IPS DF 19.7 (cell line): ENCODE data around the gene YBEY.
A peak's percentile ranks its signal among the peaks of the same experiment; 100 is the strongest.
"Not testable (repeated sequence)": the region's sequence is repeated elsewhere in the genome, so short reads cannot be mapped to it uniquely, and the experiment has no call there.

Source experiments
- DNase-seq: peaks from one replicate; pipeline ENCODE4 v3.0.0-alpha.2; 2013; ENCODE audit warnings: low read depth, low spot score

YBEY gene

DNA sequence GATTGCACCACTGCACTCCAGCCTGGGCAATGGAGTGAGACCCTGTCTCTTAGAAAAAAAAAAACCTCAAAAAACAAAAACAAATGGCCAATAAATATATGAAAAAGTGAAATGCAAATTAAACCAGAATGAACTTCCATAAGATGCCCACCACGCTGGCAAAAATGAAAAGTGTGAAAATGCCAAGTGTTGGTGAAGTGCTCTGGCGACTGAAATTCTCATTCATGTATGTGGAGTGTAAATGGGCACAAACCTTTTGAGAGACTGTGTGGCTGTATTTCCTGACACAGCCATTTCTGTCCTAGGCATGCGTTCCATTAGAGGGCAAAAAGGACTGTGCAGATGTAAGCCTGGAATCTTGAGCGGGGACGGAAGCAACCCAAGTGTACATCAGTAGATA, 18.3 kb downstream of the YBEY start:
- DNase-seq, result no peak

DNA sequence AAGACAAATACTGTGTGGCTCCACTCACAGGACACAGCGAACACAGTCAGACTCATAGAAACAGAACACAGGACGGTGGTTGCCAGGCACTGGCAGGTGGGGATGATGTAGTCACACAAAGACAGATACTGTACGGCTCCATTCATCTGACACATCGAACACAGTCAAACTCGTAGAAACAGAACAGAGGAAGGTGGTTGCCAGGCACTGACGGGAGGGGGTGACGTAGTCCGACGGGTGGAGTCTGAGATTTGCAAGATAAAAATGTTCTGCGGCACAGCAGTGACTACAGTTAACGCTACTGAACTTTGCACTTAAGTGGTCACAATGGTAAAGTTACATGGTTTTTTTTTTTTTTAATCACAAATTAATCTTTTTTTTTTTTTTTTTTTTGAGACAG, 18.8 kb downstream of the YBEY start:
- no peak for DNase-seq

- no peak for DNase-seq
These were observed 21.5 kb downstream of the YBEY start for GRCh38 chr21:46307625-46308024.

GRCh38 chr21:46308431-46308830, 22.3 kb downstream of the YBEY start:
- DNase-seq, result no peak

GRCh38 chr21:46310260-46310659, 24.1 kb downstream of the YBEY start:
- DNase-seq, result not testable (repeated sequence)

DNA sequence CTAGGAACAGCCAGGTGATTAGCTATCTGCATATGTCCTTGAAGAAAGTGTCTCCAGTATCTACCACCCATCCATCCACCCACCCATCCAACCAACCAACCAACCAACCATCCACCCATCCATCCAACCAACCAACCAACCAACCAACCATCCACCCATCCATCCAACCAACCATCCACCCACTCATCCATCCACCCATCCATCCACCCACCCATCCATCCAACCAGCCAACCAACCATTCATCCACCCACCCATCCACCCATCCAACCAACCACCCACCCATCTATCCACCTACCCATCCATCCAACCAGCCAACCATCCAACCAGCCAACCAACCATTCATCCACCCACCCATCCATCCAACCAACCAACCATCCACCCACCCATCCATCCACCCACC, 25.4 kb downstream of the YBEY start:
- no peak for DNase-seq

GRCh38 chr21:46312949-46313348, 26.8 kb downstream of the YBEY start:
- DNase-seq, result no peak

- no peak for DNase-seq
These were observed 28.4 kb downstream of the YBEY start for GRCh38 chr21:46314441-46315020.

- DNase-seq, result no peak
These were observed 30.7 kb downstream of the YBEY start for GRCh38 chr21:46316708-46317324.

DNA sequence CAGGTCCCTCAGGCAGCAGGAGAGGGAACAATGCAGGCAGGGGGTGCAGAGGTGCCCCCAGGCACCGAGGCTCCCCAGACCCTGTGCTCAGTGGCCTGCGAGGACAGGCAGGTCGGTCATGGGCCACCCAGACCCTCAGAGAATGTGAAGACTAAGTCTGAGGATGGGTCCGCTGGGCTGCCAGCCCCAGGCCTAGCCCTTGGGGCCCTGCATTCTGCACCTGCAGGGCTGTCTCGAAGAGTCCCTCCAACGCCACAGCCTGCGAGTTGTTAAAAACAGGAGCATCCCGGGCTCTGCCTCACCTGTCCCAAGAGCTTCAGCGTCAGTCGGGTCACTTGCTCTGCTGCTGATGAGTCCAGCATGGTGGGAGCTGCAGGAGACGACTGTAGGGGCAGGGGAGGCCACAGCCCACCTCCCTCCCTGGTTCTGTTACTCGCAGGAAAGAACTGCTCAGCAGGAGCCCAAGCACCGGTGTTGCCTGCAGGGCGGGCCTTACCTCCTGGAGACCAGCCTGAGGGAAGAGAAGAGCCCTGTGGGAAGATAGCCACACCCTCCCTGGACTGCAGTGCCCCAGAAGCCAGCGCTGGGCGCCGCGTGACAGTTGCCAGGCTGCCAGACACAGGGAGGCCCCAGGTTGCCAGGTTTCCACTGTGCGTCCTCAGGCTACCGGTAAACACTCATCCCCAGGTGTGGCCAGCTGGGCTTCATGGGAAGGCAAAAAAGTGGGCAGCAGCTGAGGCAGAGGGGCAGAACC, 31.7 kb downstream of the YBEY start:
- no peak for DNase-seq

- no peak for DNase-seq
These were observed 32.3 kb downstream of the YBEY start for GRCh38 chr21:46318464-46318845.

- no peak for DNase-seq
These were observed 33.0 kb downstream of the YBEY start for GRCh38 chr21:46319186-46319585.

- no peak for DNase-seq
These were observed 34.2 kb downstream of the YBEY start for GRCh38 chr21:46320331-46320801.

DNA sequence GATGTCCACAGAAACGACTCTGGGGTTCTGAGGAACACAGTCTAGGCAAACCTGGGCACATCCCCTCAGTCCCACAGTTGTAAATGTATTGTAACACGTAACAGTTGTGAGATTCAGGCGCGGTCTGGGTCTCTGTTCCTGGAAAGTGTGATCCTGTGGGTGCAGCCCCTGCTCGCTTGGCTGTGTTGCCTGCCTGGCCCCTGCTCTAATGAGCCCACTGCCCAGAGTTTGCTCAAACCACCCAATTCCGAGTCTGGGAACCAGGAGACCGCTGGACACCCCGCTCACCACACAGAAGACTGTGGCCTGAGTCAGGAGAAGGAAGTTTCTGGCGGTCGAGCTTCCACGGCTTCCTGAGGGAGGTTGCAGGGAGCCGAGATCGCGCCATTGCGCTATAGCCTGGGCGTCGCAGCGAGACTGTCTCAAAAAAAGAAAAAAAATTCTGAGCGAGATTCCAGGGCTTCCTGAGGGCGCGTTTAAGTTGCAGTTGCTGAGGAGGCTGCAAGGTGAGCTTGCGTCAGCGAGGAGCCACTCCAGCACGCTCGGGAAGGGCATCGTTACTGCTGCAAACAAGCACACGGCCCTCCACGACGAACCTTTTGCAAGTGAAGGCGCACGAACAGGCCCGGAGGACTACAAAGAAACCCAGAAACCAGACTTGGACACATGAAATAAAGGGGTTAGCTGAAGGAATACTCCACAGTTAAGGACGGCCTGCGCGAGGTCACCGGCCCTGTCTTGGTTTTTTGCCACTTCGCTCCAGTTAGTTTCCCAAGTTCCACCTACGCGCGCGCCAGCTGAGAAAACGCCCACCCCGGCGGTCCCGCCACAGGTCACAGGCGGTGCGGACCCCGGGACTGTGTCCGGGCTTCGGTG, 36.4 kb downstream of the YBEY start:
- DNase-seq, result no peak

- DNase-seq, result no peak
These were observed 37.1 kb downstream of the YBEY start for GRCh38 chr21:46323227-46323709.

- DNase-seq, result peak; percentile 81
These were observed 37.7 kb downstream of the YBEY start, which contains the start of the genes C21orf58 and PCNT for GRCh38 chr21:46323710-46324389. C21orf58 (minus strand) TSS chr21:46323870; CDS start chr21:46322738, 1,132 bp downstream. PCNT (plus strand) TSS chr21:46324156; CDS start chr21:46324229, 73 bp downstream.

DNA sequence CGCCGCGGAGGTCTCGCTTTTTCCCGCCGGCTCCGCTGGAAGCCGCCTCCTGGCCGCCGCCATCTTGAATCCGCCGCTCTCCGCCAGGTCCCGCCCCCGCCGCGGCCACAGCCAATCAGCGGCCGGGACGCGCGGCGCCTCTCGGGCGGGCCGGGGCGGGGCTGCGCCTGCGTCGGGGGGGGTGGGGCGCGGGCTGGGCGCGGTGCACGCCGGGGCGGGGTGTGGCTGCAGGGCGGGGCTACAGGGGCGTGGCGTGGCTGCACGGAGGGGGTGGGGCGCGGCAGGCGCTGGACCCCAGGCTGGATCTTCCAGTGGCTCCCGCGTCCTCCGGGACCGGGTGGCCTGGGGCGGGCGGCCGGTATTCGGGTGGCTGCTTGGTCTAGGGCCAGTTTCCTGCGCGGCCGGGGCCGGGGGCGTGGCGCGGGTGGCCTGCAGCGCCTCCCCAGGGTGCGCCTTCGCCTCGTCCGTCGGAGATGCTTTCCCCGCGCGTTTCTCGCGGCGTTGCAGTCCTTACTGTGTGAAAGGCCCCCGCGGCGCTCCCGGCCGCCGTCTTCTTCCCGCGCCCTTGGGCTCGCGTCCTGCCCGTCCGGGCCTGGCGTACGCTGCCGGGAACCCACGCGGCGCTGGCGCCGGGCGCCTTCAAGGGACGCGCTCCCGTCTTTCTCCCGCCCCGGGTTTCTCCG, 38.4 kb downstream of the YBEY start:
- DNase-seq, result no peak

GRCh38 chr21:46325073-46325912, 39.2 kb downstream of the YBEY start:
- no peak for DNase-seq

GRCh38 chr21:46326110-46326703, 40.1 kb downstream of the YBEY start:
- DNase-seq, result no peak
